ENCODE data around the gene FCRL3. TPM values are rescaled to one million over a fixed set of nuclear protein-coding genes. Genes with fewer than 3 reads are reported as not detected.

FCRL3 gene
- total RNA-seq, 1 experiment from 2014 or later: not detected

DNA sequence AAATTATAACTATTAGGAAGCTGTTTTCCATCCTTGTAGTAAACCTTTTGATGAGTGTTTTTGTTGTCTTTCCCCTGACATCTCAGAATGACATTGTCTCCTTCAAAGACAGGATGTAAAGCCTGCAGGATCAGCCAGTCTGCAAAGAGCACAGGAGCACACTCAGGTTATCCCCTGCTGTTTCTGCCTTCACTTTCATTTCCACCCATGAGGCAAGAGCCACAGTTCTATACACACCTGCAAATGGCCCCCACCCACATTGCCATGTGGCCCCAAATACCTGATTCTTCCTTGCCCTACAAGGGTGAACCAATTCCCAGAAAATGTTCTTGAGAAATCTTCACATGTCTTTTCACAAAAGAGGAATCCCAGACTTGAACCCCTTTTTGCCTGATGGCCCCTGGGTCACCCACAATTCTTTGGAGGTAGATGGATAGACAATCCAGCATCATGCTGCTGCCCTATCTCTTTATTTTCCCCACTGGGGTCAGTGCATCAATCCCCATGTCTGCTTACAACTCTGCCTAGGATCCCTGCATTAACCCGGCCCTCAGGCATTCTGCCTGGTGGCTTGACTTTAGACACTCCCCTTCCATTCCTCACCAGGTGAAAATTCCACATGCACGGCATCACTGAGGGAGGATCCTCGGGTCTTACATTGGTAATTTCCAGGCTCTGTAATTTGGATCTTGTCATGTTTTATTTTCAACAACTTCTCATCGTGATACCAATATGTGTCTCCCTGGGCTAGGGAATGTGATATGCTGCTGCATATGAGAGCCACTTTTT lies 2.6 kb downstream of the FCRL3 start:
- Histone ChIP-seq H3K4me1 (no peaks in the 10 kb centered on the region), H3K4me3 (ENCODE audit: low read depth, low read length) (no peak overlapping the region), H3K9me3 (no peaks in the 10 kb centered on the region), H3K27me3 (replicated peaks; ENCODE audit: control insufficient read depth, insufficient read depth, low read length) (no peaks in the 10 kb centered on the region), H3K36me3 (ENCODE audit: control insufficient read depth, insufficient read depth, low read length) (no peaks in the 10 kb centered on the region)
- no peak overlapping the region for H3K4me3 Mint-ChIP-seq (ENCODE audit: unreplicated experiment)
- no TSS peak for BruUV-seq (replicated peaks)
- ChIA-PET CTCF (no interaction called here), POLR2A (no interaction called here)
- H3K27me3 Mint-ChIP-seq (ENCODE audit: insufficient read depth, unreplicated experiment): peaks cover 33% of the 10 kb centered on the region
- no peak for DNase-seq
- no peaks in the 10 kb centered on the region for H3K9me3 Mint-ChIP-seq (ENCODE audit: unreplicated experiment)
- no peak overlapping the region for H3K27ac Mint-ChIP-seq (ENCODE audit: unreplicated experiment)
- intact Hi-C loops (cut with micrococcal nuclease; ENCODE audit: unreplicated experiment): no loop called here
- H3K36me3 Mint-ChIP-seq (ENCODE audit: insufficient read depth, unreplicated experiment): no peaks in the 10 kb centered on the region
- TF ChIP-seq, protein P1, sequence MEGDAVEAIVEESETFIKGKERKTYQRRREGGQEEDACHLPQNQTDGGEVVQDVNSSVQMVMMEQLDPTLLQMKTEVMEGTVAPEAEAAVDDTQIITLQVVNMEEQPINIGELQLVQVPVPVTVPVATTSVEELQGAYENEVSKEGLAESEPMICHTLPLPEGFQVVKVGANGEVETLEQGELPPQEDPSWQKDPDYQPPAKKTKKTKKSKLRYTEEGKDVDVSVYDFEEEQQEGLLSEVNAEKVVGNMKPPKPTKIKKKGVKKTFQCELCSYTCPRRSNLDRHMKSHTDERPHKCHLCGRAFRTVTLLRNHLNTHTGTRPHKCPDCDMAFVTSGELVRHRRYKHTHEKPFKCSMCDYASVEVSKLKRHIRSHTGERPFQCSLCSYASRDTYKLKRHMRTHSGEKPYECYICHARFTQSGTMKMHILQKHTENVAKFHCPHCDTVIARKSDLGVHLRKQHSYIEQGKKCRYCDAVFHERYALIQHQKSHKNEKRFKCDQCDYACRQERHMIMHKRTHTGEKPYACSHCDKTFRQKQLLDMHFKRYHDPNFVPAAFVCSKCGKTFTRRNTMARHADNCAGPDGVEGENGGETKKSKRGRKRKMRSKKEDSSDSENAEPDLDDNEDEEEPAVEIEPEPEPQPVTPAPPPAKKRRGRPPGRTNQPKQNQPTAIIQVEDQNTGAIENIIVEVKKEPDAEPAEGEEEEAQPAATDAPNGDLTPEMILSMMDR (IDR thresholded peaks at IDR 0.05; ENCODE audit: insufficient read depth in 1 of 2, low read depth in 1 of 2, low read length in 1 of 2, severe bottlenecking in 1 of 2, unreplicated experiment in 1 of 2): no peak
- H3K4me1 Mint-ChIP-seq (ENCODE audit: low read depth, unreplicated experiment): no peaks in the 10 kb centered on the region

DNA sequence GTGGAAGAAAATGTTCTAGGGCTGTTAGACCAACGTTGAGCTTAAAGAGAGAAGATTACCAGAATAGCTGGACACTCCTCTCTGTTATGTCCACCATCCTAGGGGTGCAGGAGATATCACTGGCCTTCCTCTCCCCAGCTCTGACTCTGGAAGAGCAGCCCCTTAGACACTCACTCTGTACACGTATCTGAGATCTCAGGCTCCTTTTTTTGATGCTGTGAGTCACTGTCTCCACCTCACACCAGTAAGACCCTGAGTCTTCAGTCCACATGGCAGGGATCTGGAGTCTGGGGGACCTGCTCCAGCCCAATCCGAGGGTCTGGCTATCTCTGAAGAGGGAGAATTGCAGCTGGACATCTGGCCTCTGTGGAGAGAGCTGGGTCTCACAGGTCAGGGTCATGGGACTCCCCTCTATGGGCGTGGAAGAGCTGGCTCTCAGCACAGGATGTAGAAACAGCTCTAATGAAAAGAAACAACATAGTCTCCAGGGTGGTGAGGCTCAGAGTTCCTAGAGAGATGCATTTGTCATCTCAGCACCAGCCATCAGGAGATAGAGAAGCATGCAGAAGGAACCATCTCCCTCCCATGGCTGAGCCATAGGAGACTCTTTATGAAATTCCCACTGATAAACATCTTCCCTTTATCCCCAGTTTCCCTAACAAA lies 3.5 kb downstream of the FCRL3 start:
- no TSS peak for BruUV-seq (replicated peaks)
- CTCF ChIA-PET: no interaction called here
- H3K27me3 ChIP-seq (replicated peaks; ENCODE audit: control insufficient read depth, insufficient read depth, low read length): no peaks in the 10 kb centered on the region
- H3K4me3 ChIP-seq (ENCODE audit: low read depth, low read length): no peak overlapping the region
- TF ChIP-seq, protein P1 (IDR thresholded peaks at IDR 0.05; ENCODE audit: insufficient read depth in 1 of 2, low read depth in 1 of 2, low read length in 1 of 2, severe bottlenecking in 1 of 2, unreplicated experiment in 1 of 2): no peak
- DNase-seq: no peak
- intact Hi-C loops (cut with micrococcal nuclease; ENCODE audit: unreplicated experiment): no loop called here
- Mint-ChIP-seq H3K9me3 (ENCODE audit: unreplicated experiment) (no peaks in the 10 kb centered on the region), H3K36me3 (ENCODE audit: insufficient read depth, unreplicated experiment) (no peaks in the 10 kb centered on the region), H3K4me1 (ENCODE audit: low read depth, unreplicated experiment) (no peaks in the 10 kb centered on the region), H3K27me3 (ENCODE audit: insufficient read depth, unreplicated experiment) (peaks cover 30% of the 10 kb centered on the region), H3K27ac (ENCODE audit: unreplicated experiment) (no peak overlapping the region), H3K4me3 (ENCODE audit: unreplicated experiment) (no peak overlapping the region)
- H3K36me3 ChIP-seq (ENCODE audit: control insufficient read depth, insufficient read depth, low read length): no peaks in the 10 kb centered on the region
- H3K4me1 ChIP-seq: no peaks in the 10 kb centered on the region
- POLR2A ChIA-PET: no interaction called here
- H3K9me3 ChIP-seq: no peaks in the 10 kb centered on the region

DNA sequence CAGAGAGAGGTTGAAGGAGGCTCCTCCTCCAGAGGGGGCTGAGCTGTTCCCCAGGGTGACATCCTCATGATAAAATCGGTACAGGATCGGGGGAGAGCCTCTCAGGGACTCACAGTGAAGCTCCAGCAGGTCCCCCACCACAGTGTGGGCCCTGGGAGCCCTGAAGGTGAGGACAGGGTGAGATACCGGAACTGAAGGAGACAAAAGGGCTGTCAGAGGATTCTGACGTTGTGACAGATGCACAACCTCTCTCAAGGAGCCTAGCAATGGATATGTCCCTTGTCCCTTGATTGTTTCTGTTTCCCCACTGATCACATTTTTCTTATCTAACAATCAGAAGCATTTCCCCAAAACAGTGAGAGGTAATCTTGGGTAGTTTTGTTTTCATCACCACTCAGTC lies 5.2 kb downstream of the FCRL3 start:
- Histone ChIP-seq H3K27me3 (replicated peaks; ENCODE audit: control insufficient read depth, insufficient read depth, low read length) (no peaks in the 10 kb centered on the region), H3K4me3 (ENCODE audit: low read depth, low read length) (no peak overlapping the region), H3K4me1 (no peaks in the 10 kb centered on the region), H3K9me3 (no peaks in the 10 kb centered on the region), H3K36me3 (ENCODE audit: control insufficient read depth, insufficient read depth, low read length) (no peaks in the 10 kb centered on the region)
- TF ChIP-seq, protein P1 (IDR thresholded peaks at IDR 0.05; ENCODE audit: insufficient read depth in 1 of 2, low read depth in 1 of 2, low read length in 1 of 2, severe bottlenecking in 1 of 2, unreplicated experiment in 1 of 2): no peak
- intact Hi-C loops (cut with micrococcal nuclease; ENCODE audit: unreplicated experiment): no loop called here
- DNase-seq: no peak
- H3K27ac Mint-ChIP-seq (ENCODE audit: unreplicated experiment): no peak overlapping the region
- BruUV-seq (replicated peaks): no TSS peak
- no peaks in the 10 kb centered on the region for H3K4me1 Mint-ChIP-seq (ENCODE audit: low read depth, unreplicated experiment)
- no peak overlapping the region for H3K4me3 Mint-ChIP-seq (ENCODE audit: unreplicated experiment)
- ChIA-PET POLR2A (no interaction called here), CTCF (no interaction called here)
- H3K9me3 Mint-ChIP-seq (ENCODE audit: unreplicated experiment): no peaks in the 10 kb centered on the region
- H3K36me3 Mint-ChIP-seq (ENCODE audit: insufficient read depth, unreplicated experiment): no peaks in the 10 kb centered on the region
- peaks cover 22% of the 10 kb centered on the region for H3K27me3 Mint-ChIP-seq (ENCODE audit: insufficient read depth, unreplicated experiment)
